ENCODE measurements around the gene SPNS3.

The SPNS3 gene

GRCh38 chr17:4426499-4427208, 7.1 kb upstream of the SPNS3 start:
- H3K4me3 ChIP-seq (ENCODE audit: low read length), result no peak overlapping the region
- TF ChIP-seq, protein P1, sequence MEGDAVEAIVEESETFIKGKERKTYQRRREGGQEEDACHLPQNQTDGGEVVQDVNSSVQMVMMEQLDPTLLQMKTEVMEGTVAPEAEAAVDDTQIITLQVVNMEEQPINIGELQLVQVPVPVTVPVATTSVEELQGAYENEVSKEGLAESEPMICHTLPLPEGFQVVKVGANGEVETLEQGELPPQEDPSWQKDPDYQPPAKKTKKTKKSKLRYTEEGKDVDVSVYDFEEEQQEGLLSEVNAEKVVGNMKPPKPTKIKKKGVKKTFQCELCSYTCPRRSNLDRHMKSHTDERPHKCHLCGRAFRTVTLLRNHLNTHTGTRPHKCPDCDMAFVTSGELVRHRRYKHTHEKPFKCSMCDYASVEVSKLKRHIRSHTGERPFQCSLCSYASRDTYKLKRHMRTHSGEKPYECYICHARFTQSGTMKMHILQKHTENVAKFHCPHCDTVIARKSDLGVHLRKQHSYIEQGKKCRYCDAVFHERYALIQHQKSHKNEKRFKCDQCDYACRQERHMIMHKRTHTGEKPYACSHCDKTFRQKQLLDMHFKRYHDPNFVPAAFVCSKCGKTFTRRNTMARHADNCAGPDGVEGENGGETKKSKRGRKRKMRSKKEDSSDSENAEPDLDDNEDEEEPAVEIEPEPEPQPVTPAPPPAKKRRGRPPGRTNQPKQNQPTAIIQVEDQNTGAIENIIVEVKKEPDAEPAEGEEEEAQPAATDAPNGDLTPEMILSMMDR (conservative IDR thresholded peaks at IDR 0.05; ENCODE audit: low read length), result no peak
- DNase-seq (ENCODE audit: low read depth), result no peak

GRCh38 chr17:4427505-4427904, 6.2 kb upstream of the SPNS3 start:
- TF ChIP-seq, protein P1 (conservative IDR thresholded peaks at IDR 0.05; ENCODE audit: low read length), result no peak
- no peak overlapping the region for H3K4me3 ChIP-seq (ENCODE audit: low read length)

GRCh38 chr17:4436381-4436780, 2.6 kb downstream of the SPNS3 start:
- DNase-seq (ENCODE audit: low read depth), result no peak
- TF ChIP-seq, protein P1 (conservative IDR thresholded peaks at IDR 0.05; ENCODE audit: low read length), result no peak
- H3K4me3 ChIP-seq (ENCODE audit: low read length), result no peak overlapping the region

More at GRCh38 chr17:4427505-4427904, 6.2 kb upstream of the SPNS3 start:
- DNase-seq (ENCODE audit: low read depth), result no peak

DNA sequence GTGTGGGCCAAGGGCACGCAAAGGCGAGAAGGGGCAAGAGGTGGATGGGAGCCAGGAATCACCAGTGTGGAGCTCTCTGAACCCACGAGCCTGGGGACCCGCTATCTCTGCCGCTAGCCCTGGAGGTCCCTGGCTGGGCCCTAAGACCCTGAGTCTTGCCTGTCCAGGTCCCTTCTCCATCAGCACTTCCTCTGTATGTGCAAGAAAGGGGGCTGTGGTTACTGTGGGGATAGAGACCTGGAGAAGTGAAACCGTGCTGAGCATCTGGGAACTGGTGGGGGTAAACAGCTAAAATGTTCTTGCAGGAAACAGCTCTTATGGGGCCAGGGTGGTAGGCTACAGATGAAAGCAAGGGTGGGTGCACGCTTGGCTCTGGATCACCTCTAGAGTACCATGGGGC, 3.1 kb downstream of the SPNS3 start:
- DNase-seq (ENCODE audit: low read depth), result no peak
- TF ChIP-seq, protein P1 (conservative IDR thresholded peaks at IDR 0.05; ENCODE audit: low read length), result no peak
- H3K4me3 ChIP-seq (ENCODE audit: low read length), result no peak overlapping the region

DNA sequence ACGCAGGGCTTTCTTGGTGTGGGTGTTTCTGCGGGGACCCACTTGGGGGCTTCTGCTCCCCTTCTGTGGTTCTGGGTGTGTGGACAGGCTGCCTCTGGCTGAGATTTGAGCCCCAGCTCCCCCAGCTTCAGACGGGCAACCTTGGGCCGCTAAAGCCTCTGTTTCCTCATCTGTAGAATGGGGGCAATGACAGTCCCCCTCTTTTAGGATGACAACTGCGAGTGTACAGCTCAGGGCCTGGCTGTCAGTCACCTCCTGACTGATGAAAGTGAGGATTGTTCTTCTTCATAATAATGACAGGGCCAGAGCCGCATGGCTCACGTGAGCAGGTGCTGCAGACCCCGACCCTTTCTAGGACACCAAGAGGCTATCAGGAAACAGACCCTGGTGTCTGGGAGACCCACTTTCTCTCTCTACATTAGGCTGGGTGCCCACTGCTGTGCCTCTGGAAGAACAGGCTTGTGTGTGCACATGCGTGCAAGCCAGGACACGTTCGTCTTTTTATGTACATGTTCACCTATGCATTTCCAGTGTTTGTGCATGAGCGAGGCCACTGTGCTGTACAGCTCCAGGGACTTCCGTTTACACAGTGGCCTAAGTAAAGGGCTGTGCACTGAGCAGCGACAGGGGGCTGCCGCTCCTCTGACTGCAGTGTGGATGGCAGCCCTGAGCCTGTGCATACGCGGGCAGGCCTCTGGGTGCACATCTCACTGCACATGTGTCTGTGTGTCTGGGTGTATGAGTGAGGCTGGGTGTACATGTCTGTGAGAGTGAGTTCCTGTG, 4.6 kb downstream of the SPNS3 start:
- no peak overlapping the region for H3K4me3 ChIP-seq (ENCODE audit: low read length)
- TF ChIP-seq, protein P1 (conservative IDR thresholded peaks at IDR 0.05; ENCODE audit: low read length), result no peak
- DNase-seq (ENCODE audit: low read depth), result no peak

- no peak for DNase-seq (ENCODE audit: low read depth)
- H3K4me3 ChIP-seq (ENCODE audit: low read length), result no peak overlapping the region
- TF ChIP-seq, protein P1 (conservative IDR thresholded peaks at IDR 0.05; ENCODE audit: low read length), result no peak
Measured at GRCh38 chr17:4440021-4440420, 6.3 kb downstream of the SPNS3 start.
